ENCODE measurements around the gene IRX6.

IRX6 gene

DNA sequence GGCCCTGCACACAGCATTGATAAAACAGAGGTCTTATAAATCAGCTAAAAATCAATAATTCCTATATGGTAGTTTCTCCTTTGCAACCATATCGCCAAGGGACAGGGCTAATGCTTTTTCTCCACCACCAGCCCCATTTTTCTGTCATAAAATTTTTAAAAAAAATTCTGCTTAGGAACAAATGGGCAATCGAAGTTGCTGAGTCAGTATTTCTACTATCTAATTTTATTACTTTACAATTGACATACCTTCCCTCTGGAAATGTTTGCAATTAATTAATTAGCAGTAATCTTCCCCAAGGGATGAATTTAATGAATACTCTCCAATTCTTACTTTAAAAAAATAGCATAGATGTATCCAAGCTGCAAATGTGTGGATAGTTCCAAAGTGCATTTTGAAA, 1.7 kb upstream of the IRX6 start:
- no peak for DNase-seq (ENCODE audit: low read depth in 2 of 2)

DNA sequence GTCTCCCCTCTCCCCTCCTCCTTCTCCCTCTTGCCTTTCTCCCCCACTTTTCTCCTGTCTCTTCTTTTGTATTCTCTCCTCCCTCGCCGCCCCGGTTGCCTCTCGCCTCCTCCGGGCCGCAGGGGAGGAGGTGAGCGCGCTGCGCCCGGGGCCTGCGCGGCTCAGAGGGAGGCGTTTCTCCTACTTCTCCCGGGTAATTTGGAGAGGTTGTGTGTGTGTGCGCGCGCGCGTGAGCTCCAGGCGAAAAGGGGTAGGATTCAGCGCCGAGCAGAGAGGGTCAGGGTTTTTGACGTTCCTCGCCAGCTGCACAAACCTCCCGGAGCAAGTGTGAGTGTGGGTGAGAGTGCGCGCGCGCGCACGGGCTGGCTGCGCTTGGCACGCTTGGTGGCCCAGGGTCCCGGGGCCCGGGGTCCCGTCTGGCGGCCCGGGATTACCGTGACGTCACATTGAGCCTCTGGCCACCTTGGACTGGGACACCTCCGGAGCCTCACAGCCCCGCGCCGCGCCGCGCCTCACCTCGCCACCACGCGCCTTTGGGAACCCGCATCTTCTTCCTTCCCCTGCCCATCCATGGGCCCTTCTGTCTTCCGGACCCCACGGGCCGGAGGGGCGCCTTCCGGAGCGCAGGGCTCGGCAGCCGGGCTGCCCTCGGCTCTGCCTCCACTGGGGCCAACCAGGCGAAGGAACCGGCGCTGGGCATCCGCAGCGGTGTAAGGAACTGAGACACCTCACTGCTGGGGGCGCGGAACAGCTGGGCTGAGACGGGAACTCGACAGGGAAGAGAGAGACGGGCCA, 479 bp downstream of the IRX6 start:
- no peak for DNase-seq (ENCODE audit: low read depth in 2 of 2)

DNA sequence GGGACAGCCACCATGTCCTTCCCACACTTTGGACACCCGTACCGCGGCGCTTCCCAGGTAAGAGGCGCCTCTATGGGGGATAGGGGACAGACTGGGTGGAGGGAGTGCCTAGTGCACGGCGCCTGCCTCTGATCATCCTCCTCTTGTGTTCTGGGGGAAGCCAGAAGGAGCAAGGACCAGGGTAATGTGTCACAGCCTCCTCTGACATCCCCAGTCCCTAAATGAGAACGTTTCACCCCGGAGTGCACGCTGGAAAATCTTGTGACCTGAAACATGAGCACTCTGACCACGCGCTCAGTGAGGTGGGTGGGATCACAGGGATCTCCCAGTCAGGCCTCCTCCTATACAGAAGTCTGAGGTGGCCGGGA, 1.1 kb downstream of the IRX6 start:
- DNase-seq (ENCODE audit: low read depth in 2 of 2) = no peak

DNA sequence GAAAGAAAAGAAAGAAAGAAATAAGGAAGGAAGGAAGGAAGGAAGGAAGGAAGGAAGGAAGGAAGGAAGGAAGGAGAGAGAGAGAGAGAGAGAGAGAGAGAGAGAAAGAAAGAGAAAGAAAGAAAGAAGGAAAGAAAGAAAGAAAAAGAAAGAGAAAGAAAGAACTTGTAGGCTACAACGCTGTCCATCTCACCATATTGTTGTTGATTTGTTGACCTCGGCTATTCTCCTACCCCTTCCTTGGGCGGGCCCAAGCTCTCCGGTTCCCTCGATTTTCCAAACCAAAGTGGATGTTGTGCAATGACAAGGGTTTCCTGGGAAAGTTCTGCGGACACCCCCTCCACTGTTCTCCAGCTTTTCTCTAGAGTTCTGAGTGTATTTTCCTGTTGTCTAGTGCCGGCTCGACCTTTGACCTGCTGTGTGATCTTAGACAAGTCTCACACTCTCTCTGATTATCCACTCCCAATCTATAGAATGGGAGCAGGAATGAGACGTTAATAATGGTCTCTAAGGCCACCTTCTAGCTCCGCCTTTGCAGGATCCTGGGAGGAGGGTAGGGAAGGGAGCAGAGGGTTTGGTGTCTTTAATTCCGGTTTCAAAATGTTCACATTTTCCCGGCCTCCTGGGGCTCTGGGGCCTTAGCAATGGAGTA, 1.6 kb downstream of the IRX6 start:
- DNase-seq (ENCODE audit: low read depth in 2 of 2) = no peak

DNA sequence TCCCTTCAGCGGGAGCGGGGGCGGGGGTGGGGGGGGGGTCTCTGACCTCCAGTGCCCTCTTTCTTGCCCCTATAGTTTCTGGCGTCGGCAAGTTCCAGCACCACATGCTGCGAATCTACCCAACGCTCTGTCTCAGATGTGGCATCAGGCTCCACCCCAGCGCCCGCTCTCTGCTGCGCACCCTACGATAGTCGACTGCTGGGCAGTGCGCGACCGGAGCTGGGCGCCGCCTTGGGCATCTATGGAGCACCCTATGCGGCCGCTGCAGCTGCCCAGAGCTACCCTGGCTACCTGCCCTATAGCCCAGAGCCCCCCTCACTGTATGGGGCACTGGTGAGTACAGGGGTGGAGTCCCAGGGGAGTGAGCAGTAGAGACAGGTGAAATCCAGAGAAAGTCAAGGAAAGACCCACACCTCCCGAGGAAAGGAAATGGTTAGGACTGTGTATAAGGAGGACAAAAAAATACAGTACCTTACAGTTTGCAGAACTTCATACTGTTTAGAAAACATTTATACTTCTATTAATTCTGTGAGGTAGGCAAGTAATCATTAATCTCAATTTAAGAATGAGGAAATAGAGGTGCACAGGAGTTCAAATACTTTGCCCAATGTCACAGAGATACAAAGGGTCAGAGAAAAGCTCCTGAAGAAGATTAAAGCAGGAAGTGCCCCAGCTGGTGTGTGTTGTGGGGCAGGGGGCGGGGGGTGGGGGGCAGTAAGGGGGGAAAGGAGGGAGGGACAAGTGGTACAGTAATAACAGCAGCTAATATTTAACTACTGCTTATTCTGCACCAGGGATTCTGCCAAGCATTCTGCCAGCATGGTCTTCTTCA, 2.5 kb downstream of the IRX6 start:
- DNase-seq (ENCODE audit: low read depth in 2 of 2) = no peak

DNA sequence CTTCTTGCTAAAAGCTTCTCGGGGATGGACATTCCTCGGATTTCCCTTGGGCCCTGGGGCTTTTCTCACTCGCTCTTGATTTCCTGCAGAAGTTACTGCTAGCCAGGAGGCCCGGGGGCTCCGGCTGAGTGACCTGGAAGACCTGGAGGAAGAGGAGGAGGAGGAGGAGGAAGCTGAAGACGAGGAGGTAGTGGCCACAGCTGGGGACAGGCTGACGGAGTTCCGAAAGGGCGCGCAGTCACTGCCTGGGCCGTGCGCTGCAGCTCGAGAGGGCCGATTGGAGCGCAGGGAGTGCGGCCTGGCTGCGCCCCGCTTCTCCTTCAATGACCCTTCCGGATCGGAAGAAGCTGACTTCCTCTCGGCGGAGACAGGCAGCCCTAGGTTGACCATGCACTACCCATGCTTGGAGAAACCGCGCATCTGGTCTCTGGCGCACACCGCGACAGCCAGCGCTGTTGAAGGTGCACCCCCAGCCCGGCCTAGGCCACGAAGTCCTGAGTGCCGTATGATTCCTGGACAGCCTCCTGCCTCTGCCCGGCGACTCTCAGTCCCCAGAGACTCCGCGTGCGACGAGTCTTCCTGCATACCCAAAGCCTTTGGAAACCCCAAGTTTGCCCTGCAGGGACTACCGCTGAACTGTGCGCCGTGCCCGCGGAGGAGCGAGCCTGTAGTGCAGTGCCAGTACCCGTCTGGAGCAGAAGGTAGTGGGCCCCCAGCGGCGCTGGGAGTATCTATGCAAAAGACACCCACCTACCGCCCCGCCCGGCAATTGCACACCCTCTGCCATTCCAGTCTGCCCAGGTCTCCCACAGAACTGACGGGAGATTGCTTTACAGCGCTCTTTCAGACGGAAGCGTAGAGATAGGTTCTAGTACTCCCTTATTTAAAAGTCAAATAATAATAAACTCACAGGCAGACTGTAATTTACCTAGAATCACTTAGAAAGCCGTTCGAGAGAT, 4.9 kb downstream of the IRX6 start:
- no peak for DNase-seq (ENCODE audit: low read depth in 2 of 2)

DNA sequence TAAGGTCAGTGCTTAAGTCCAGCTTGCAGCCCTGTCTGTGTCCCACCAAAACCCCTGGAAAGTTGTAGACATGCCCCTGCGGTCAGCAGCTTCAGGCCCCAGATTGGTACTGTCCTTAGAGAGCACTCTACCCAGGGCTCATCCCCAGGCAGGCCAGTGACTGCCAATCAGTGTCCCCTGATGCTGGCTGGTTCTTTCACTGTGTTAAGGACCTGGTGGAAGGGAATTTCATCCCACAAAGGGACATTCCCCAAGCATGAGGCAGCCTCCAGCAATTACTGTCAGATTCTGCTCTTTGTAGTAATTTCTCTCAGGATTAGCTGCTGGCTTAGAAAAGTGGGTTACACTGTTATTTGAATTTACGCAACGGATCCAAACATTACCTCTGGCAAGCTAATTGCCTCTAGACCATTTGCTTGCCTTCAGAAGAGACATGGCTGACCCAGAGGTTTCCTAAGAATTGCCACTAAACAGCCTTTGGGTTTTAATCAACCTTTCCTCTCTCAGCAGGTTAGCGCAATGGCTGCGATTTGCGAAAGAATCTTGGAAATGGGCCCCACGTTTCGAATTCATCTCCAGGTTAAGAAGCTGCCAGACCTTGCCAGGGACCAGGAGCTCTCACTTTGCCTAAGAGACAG, 5.9 kb downstream of the IRX6 start:
- no peak for DNase-seq (ENCODE audit: low read depth in 2 of 2)

DNA sequence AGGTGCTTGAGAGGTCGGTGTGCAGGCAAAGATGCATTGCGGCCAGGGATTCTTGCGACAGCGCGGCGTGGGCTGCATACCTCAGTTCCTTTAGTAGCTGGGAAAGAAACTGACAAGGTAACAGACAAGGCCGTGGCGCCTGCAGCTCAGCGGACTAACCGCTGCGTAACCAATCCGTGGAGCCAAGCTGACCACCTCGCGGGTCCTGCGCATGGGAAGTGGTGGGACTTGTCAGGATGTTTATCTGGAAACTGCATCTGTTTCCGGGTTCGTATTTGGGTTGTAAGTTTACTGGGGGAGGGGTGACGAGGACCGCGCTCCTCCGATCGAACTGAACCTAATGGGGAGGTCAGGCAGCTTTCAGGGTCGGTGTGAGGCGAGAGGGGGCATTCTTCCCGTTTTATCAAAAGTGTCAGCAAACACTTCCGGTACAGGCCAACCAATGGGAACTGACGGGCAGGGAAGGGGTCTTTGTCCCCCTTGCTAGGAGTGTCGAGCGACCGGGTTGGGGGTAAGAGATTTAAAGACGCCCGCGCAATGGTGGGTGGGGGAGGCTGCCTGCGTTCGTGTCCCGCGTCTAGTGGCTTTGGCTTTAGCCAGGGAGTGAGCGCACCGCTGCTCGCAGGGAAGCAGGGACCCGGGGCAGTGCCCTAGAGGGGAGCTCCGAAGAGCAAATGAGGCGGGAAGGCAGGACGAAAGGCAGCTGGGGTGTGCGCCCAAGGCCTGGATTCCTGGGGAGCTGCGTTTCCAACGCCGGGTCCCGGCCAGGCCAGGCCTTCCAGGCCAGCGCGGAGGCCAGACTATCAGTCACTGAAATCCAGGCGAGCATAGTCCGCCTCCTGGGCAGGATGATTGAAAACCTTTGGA, 7.0 kb downstream of the IRX6 start:
- DNase-seq (ENCODE audit: low read depth in 2 of 2) = no peak

DNA sequence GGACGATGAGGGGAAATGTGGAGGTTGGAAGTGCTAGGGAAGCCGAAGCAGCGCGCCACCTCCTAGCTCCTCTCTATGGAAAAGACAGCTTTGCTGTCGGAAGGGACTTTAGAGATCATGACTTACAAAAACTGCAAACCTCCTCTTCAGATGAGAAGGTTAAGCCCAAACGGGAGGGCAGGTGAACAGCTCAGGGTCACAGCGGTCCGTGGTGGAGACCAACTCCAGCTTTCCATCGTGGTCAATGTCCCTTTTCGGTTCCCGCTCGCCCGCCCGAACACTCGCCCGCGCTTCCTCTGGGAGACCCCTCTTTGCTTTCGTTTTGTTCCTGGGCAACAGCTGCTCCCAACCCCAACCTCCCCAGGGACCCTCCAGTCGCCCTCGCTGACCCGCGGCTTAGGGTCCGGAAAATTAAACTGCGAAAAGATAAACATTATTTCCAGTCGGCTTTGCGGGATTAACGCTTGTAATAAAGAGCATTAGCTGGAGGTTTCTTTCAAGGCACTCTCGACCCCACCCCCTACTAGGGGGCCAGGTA, 7.7 kb downstream of the IRX6 start:
- no peak for DNase-seq (ENCODE audit: low read depth in 2 of 2)

DNA sequence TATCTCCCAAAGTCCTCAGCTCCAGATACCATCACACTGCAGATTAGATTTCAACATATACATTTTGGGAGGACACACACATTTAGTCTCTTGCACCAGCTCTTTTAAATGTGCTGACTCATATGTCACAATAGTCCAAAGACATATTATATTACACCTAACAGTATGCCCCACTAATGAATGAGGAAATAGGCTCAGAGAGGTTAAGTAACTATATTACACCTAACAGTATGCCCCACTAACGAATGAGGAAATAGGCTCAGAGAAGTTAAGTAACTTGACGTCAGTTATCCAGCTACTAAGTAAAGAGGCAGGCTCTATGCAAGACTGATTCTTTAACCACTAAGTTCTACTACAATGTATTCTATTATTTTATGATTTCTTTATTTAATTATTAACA, 9.7 kb downstream of the IRX6 start:
- DNase-seq (ENCODE audit: low read depth in 2 of 2) = no peak

DNA sequence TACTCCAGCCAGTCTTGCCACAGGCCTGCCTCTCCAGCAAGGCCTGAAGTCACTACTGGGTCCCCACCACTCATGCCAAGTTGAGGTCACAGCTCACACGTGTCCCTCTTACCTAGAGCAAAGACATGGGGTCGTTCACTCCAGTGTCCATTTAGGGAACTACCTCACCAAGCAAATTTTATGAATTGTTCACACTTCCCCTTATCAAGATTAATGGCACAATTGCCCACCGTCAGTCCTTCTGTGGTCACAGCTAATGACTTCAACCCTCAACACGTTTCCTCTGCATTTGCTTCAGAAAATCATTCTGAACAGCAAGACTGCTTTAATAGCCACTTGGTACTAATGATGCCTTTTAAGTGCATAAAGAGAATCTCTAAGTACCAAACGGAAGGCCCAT, 14.6 kb downstream of the IRX6 start:
- DNase-seq (ENCODE audit: low read depth in 2 of 2) = no peak

DNA sequence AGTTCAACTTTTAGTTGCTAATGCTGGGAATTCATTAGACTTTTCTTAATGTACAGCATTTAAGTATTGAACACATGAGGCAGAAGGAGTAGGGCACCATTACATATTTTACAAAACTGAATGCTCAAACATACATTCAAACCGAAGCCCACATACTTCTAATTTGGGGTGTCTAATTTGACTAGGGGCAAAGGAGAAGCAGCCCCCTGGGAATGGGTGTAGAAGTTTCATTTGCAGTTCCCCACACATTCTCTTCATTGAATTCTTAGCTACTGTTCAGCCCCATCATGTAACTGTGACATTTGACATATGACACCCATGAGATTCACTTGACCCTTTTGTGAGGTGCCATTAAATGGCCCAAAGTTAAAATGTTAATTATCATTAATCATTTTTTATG, 16.4 kb downstream of the IRX6 start:
- no peak for DNase-seq (ENCODE audit: low read depth in 2 of 2)

DNA sequence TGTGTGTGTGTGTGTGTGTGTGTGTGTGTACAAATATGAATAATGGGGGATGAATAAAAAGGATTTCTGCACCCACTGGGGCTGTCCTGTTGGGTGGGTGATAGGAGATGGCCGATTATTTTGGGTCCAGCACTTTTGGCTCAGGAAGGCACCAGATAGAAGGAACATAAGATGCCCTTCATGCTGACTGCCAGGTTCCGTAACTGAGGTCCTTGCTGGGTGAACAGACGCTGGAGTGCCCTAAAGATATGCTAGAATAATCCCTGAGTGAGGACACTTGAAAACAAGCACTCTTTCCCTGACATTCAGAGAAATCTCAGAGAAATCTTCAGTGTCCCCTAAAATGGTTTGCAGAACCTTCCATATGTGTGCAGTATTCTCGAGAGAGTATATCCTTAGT, 17.7 kb downstream of the IRX6 start:
- DNase-seq (ENCODE audit: low read depth in 2 of 2) = no peak

DNA sequence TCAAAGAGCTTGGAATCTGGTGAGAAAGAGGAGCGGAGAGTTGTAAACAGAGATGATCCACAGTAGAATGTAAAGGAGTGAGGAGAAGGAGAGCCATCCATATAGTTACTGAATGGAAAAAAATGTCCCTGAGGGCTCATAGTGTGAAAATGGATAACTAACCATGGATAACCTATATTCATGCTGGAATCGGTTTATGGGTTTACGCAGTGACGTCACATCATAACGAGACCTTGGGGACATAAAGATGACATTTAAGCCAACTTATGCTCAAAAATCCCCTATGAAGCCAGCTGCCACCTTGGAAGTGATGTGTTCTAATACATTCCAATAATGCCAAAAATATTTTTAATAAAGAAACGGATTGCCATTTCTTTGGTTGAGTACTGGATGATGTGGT, 22.5 kb downstream of the IRX6 start:
- DNase-seq (ENCODE audit: low read depth in 2 of 2) = no peak

DNA sequence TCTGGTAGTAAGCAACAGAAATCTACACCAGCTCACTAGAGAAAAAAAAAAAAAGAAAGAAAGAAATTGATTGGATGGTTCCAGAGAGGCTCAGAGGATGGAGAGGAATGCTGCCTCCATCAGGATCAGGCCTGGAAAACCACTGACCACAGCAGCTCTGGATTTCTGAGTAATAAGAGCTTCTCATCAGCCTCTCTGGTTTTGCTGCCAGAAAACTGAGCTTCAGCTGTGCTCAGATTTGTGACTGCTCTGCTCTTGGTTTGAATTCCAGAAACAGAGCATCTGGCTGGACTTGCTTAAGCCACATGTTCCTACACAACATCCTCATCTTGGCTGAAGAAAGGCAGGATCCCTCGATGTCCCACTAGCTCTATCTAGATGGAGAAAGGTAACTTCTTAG, 25.9 kb downstream of the IRX6 start:
- DNase-seq (ENCODE audit: low read depth in 2 of 2) = no peak

DNA sequence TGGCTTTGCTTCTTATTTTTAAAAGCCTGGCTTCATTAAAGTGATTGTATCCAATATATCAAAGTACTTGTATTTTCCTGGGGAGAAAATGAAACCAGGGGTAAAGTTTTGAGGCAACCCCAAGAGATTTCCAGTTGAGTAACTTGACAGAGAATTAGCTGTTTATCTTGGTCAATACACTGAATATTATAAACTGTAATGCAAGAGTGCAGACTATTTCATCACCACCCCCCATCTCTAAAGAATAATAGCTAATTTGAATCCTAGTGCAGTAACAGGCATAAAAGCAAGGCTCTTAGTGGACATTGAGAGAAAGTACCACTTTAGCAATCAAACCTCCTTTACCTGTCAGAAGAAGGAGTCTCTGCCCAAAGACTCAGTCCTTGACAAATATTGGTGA, 27.0 kb downstream of the IRX6 start:
- DNase-seq (ENCODE audit: low read depth in 2 of 2) = no peak

DNA sequence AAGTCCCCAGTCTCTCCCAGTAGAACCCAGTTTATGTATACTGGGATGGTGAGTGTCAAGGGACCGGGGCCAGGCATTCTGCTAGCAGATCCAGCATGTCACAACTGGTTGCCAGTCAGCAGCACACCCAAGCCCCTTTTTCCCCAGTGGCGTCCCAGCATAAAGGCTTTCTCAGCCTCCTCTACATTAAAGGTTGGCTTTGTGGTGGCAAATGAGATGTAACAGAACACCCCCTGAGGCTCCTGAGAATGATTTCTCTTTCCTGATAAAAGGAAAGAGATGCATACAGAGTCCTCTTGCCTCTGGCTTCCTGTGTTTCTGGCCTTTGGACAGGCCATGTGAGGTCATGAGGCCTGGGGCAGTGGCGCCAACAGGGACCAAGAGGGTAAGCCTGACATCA, 27.9 kb downstream of the IRX6 start:
- no peak for DNase-seq (ENCODE audit: low read depth in 2 of 2)

DNA sequence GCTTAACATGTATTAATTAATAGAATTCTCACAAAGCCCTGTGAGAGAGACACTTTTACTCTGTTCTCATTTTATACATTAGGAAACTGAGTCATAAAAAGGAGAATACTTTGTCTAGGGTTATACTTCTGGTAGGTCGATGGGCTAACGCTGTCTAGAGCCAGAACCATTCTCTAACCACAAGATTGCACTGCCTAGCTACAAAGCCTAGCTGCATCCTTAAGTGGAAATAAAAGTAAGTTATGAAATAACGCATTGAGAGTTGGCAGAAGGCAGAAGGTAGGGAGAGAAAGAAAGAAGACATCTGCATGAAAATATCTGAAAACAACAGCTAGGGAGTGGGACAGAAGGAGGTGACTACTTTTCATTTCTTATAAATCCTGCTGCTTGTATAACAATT, 33.2 kb downstream of the IRX6 start:
- no peak for DNase-seq (ENCODE audit: low read depth in 2 of 2)

DNA sequence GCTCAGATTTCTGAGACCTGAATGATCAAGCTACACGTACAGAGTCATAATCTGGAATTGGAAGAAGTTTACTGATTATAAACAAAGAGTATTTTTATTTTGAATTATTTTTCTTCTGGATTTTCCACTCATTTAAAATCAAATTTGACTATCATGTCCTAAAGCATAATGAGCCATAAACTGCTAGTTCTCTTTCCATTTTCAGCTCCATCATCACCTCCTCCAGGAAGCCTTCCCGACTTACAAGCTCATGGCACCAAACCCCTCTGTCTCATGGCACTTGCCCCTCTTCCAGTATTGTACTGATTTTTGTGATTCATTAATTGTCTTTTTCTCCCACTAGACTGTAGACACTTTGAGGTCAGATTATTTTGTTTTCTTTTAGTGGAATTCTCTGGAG, 35.9 kb downstream of the IRX6 start:
- DNase-seq (ENCODE audit: low read depth in 2 of 2) = no peak

DNA sequence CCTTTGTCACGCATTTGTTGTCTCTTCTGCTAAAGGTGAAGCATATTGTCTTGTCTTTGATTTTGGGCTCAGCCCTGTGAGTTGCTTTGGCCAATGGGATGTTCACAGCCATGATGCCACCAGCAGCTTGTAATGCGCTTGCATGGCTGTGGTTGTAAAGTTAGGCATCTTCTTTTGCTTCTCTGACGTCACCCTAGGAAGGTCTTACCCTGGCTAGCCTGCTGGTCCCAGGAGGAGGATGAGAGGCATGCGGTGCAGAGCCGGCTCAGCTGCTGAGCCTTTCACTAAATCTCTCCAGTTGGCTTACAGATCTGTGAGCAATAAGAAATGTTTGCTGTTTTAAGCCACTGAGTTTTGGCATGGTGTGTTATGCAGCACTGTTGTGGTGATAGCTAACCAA, 40.8 kb downstream of the IRX6 start:
- DNase-seq (ENCODE audit: low read depth in 2 of 2) = no peak
